Gastroesophageal sphincter (tissue), 3 donors: ENCODE data around the gene COL19A1.

Source experiments
- CTCF ChIP-seq, 4 experiments: fragments of 200-600 bp in 2 of 4; fragments of 450-650 bp in 2 of 4; sonication (generic) in 1 of 4; IDR thresholded peaks; one replicate each; pipeline ENCODE4 v1.5.1; 2017 to 2019; ENCODE audit warnings: antibody characterized with exemption in 4 of 4, mild to moderate bottlenecking in 2 of 4, moderate library complexity in 2 of 4
- POLR2A ChIP-seq, 2 donors: fragments of 450-650 bp; IDR thresholded peaks; one replicate each; pipeline ENCODE4 v1.6.1; 2017; ENCODE audit warnings: antibody characterized with exemption in 2 of 2, mild to moderate bottlenecking in 2 of 2, moderate library complexity in 1 of 2

- TF ChIP-seq CTCF (IDR thresholded peaks at IDR 0.05) (no peak), POLR2A (IDR thresholded peaks at IDR 0.05) (no peak)
These were observed 35.0 kb downstream of the COL19A1 start for GRCh38 chr6:69901361-69901760.
